GM12875 (cell line): Measurements from ENCODE around the gene DYNC1H1.

Experiments used
- H3K4me3 ChIP-seq: one replicate; pipeline ENCODE4 v1.5.1; 2011; ENCODE audit warnings: low read depth, low read length, control low read depth
- TF ChIP-seq, protein P1 (sequence below): IDR thresholded peaks from 2 replicates; pipeline ENCODE4 v1.5.1; 2011; ENCODE audit warnings: low read depth, mild to moderate bottlenecking, control low read depth, inconsistent platforms, low read length, moderate library complexity, borderline replicate concordance; ENCODE audit not compliant: insufficient read depth

DYNC1H1 gene

DNA sequence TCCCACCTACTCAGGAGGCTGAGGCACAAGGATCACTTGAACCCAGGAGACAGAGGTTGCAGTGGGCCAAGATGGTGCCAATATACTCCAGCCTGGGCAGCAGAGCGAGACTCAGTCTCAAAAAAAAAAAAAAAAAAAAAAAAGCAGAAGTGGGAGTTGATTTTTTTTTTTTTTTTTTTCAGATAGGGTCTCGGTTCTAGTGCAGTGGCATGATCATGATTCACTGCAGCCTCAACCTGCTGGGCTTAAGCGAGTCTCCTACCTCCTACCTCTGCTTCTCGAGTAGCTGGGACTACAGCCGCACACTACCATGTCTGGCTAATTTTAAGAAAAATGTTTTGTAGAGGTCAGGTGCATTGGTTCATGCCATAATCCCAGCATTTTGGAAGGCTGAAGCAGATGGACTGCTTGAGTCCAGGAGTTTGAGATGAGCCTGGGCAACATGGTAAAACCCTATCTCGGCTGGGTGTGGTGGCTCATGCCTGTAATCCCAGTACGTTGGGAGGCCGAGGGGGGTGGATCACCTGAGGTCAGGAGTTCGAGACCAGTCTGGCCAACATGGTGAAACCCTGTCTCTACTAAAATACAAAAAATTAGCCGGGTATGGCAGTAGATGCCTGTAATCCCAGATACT is 138.8 kb downstream of the DYNC1H1 start:
- H3K4me3 ChIP-seq: no peak overlapping the region
- TF ChIP-seq, protein P1, sequence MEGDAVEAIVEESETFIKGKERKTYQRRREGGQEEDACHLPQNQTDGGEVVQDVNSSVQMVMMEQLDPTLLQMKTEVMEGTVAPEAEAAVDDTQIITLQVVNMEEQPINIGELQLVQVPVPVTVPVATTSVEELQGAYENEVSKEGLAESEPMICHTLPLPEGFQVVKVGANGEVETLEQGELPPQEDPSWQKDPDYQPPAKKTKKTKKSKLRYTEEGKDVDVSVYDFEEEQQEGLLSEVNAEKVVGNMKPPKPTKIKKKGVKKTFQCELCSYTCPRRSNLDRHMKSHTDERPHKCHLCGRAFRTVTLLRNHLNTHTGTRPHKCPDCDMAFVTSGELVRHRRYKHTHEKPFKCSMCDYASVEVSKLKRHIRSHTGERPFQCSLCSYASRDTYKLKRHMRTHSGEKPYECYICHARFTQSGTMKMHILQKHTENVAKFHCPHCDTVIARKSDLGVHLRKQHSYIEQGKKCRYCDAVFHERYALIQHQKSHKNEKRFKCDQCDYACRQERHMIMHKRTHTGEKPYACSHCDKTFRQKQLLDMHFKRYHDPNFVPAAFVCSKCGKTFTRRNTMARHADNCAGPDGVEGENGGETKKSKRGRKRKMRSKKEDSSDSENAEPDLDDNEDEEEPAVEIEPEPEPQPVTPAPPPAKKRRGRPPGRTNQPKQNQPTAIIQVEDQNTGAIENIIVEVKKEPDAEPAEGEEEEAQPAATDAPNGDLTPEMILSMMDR: no peak

DNA sequence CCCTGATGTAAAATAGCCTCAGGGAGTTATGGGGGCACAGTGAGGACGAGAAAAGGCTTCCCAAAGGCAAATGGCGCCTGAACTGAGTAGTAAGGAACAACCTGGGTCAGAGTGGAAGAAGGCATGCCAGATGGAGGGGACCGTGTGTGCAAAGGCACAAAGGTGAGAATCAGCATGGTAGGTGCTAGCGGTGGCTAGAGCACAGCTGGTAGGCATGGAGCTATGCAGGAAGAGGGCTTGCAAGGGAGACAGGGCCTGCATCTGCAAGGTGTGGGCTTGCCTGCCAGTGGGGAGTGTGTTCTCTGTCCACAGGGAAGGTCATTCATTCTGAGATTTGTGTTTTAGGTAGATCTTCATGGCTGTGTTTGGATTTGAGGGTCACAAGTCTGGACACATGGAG is 141.0 kb downstream of the DYNC1H1 start:
- TF ChIP-seq, protein P1: no peak
- H3K4me3 ChIP-seq: no peak overlapping the region
